NCI-H82 treated with DMSO at 0.1 percent for 48 hours (cell line): ENCODE results near the gene ATP6V0C.

Experiments used
- DNase-seq: peaks from one replicate; lab custom pipeline; 2025; ENCODE audit not compliant: unreplicated experiment; lab: John Stamatoyannopoulos, UW

ATP6V0C gene

GRCh38 chr16:2508722-2509400 is 4.9 kb upstream of the ATP6V0C start:
- no peak for DNase-seq

- DNase-seq: peak; percentile 8
Observed at GRCh38 chr16:2511128-2511800, 2.5 kb upstream of the ATP6V0C start.

- DNase-seq: no peak
Observed at GRCh38 chr16:2511996-2512734, 1.6 kb upstream of the ATP6V0C start.

- DNase-seq: no peak
Observed at GRCh38 chr16:2512735-2513404, 882 bp upstream of the ATP6V0C start.

GRCh38 chr16:2514333-2515179 is 804 bp downstream of the ATP6V0C start:
- DNase-seq: no peak

- DNase-seq: no peak
Observed at GRCh38 chr16:2515180-2515851, 1.6 kb downstream of the ATP6V0C start.

GRCh38 chr16:2516391-2517240 is 2.9 kb downstream of the ATP6V0C start:
- no peak for DNase-seq

GRCh38 chr16:2517954-2518605 is 4.3 kb downstream of the ATP6V0C start:
- DNase-seq: no peak

- DNase-seq: no peak
Observed at GRCh38 chr16:2518823-2519710, 5.3 kb downstream of the ATP6V0C start.

GRCh38 chr16:2519711-2520080 is 5.9 kb downstream of the ATP6V0C start:
- no peak for DNase-seq

- DNase-seq: peak; percentile 48
Observed at GRCh38 chr16:2520097-2520783, 6.5 kb downstream of the ATP6V0C start, which contains the start of gene AMDHD2. TSS of gene AMDHD2 (plus strand) at chr16:2520371. CDS start at chr16:2520459, 88 bp downstream.

GRCh38 chr16:2520784-2521531 is 7.2 kb downstream of the ATP6V0C start:
- DNase-seq: no peak

GRCh38 chr16:2523801-2524231 is 10.1 kb downstream of the ATP6V0C start:
- DNase-seq: no peak

- no peak for DNase-seq
Observed at GRCh38 chr16:2524339-2524938, 10.7 kb downstream of the ATP6V0C start.

- no peak for DNase-seq
Observed at GRCh38 chr16:2526135-2526534, 12.4 kb downstream of the ATP6V0C start.
